Mesenchymal stem cell (in vitro differentiated cells and primary cell): Measurements from ENCODE around the gene POFUT2.

Experiments used
- DNase-seq: peaks from one replicate; pipeline ENCODE4 v3.0.0-alpha.2; 2013
- H2AFZ ChIP-seq: one replicate; pipeline ENCODE4 v1.6.1; 2013; ENCODE audit warnings: low read depth, mild to moderate bottlenecking, control low read depth, inconsistent platforms, low read length, moderate library complexity
- H2AK5ac ChIP-seq: 2 replicates; pipeline ENCODE4 v1.6.1; 2013; ENCODE audit warnings: low read length, moderate library complexity, mild to moderate bottlenecking, inconsistent platforms; ENCODE audit not compliant: severe bottlenecking
- H2BK120ac ChIP-seq: one replicate; pipeline ENCODE4 v1.6.1; 2013; ENCODE audit warnings: low read depth, mild to moderate bottlenecking, inconsistent platforms, low read length, moderate library complexity
- H2BK12ac ChIP-seq, 2 experiments: one replicate each; pipeline ENCODE4 v1.6.1; 2013; ENCODE audit warnings: inconsistent platforms in 2 of 2, low read length in 2 of 2, mild to moderate bottlenecking in 2 of 2, moderate library complexity in 2 of 2, control low read depth in 1 of 2
- H2BK15ac ChIP-seq: one replicate; pipeline ENCODE4 v1.6.1; 2013; ENCODE audit warnings: mild to moderate bottlenecking, low read depth, inconsistent platforms; ENCODE audit not compliant: poor library complexity, severe bottlenecking
- H2BK5ac ChIP-seq: 2 replicates; pipeline ENCODE4 v1.6.1; 2013; ENCODE audit warnings: low read depth, mild to moderate bottlenecking, low read length, control low read depth, inconsistent platforms; ENCODE audit not compliant: poor library complexity, severe bottlenecking
- H3K14ac ChIP-seq, 2 experiments: one replicate each; pipeline ENCODE4 v1.6.1; 2013; ENCODE audit warnings: inconsistent platforms in 2 of 2, low read length in 2 of 2, control low read depth in 1 of 2, mild to moderate bottlenecking in 1 of 2, moderate library complexity in 1 of 2
- H3K18ac ChIP-seq, 2 experiments: one replicate each; pipeline ENCODE4 v1.6.1; 2013; ENCODE audit warnings: inconsistent platforms in 2 of 2, low read length in 2 of 2, control low read depth in 1 of 2, low read depth in 1 of 2, mild to moderate bottlenecking in 1 of 2
- H3K23ac ChIP-seq, 2 experiments: one replicate each; pipeline ENCODE4 v1.6.1; 2013; ENCODE audit warnings: inconsistent platforms in 2 of 2, low read length in 2 of 2, mild to moderate bottlenecking in 2 of 2, moderate library complexity in 2 of 2, control low read depth in 1 of 2
- H3K27ac ChIP-seq: 2 replicates; pipeline ENCODE4 v1.5.1; 2013; ENCODE audit warnings: mild to moderate bottlenecking, moderate library complexity, low read length, control low read depth, inconsistent platforms; ENCODE audit not compliant: poor library complexity, severe bottlenecking
- H3K27me3 ChIP-seq, 2 experiments: 2 replicates each; pipeline versions ENCODE4 v1.6.1 to v1.7.0; 2013; ENCODE audit warnings: low read length in 2 of 2, mild to moderate bottlenecking in 2 of 2, moderate library complexity in 2 of 2, control low read depth in 1 of 2, inconsistent platforms in 1 of 2; ENCODE audit not compliant: control insufficient read depth in 1 of 2, insufficient read depth in 1 of 2
- H3K36me3 ChIP-seq, 2 experiments: 2 replicates each; pipeline versions ENCODE4 v1.6.1 to v1.7.0; 2013; ENCODE audit warnings: low read length in 2 of 2, control low read depth in 1 of 2, inconsistent platforms in 1 of 2, low read depth in 1 of 2, mild to moderate bottlenecking in 1 of 2; ENCODE audit not compliant: insufficient read depth in 2 of 2, control insufficient read depth in 1 of 2
- H3K4ac ChIP-seq, 2 experiments: one replicate each; pipeline ENCODE4 v1.6.1; 2013; ENCODE audit warnings: inconsistent platforms in 2 of 2, low read length in 2 of 2, mild to moderate bottlenecking in 2 of 2, moderate library complexity in 2 of 2, control low read depth in 1 of 2, low read depth in 1 of 2
- H3K4me1 ChIP-seq: 2 replicates; pipeline ENCODE4 v1.6.1; 2013; ENCODE audit warnings: low read depth, low read length, control low read depth; ENCODE audit not compliant: control insufficient read depth, insufficient read depth
- H3K4me2 ChIP-seq: 2 replicates; pipeline ENCODE4 v1.6.1; 2013; ENCODE audit warnings: low read length, mild to moderate bottlenecking, inconsistent platforms; ENCODE audit not compliant: poor library complexity, severe bottlenecking
- H3K4me3 ChIP-seq, 2 experiments: 2 replicates each; pipeline versions ENCODE4 v1.5.1 to v1.7.0; 2013; ENCODE audit warnings: low read length in 2 of 2, mild to moderate bottlenecking in 2 of 2, control low read depth in 1 of 2, low read depth in 1 of 2; ENCODE audit not compliant: insufficient read depth in 1 of 2
- H3K79me1 ChIP-seq: replicated peaks from 2 replicates; pipeline ENCODE4 v1.6.1; 2013; ENCODE audit warnings: mild to moderate bottlenecking, control low read depth, low read length, inconsistent platforms; ENCODE audit not compliant: poor library complexity, severe bottlenecking
- H3K9ac ChIP-seq: 2 replicates; pipeline ENCODE4 v1.7.0; 2013; ENCODE audit warnings: mild to moderate bottlenecking, low read length, moderate library complexity
- H3K9me3 ChIP-seq: 2 replicates; pipeline ENCODE4 v1.7.0; 2013; ENCODE audit warnings: mild to moderate bottlenecking, low read length; ENCODE audit not compliant: control insufficient read depth
- H4K8ac ChIP-seq: one replicate; pipeline ENCODE4 v1.6.1; 2013; ENCODE audit warnings: inconsistent platforms, mild to moderate bottlenecking, low read length, moderate library complexity
- H4K91ac ChIP-seq: one replicate; pipeline ENCODE4 v1.6.1; 2013; ENCODE audit warnings: mild to moderate bottlenecking, low read length, inconsistent platforms
- WGBS: methylation state at CpG from one replicate; pipeline ENCODE4 v1.1.7; 2013; ENCODE audit warnings: mixed read lengths; 5-methylcytosine and 5-hydroxymethylcytosine counted together

Gene POFUT2

DNA sequence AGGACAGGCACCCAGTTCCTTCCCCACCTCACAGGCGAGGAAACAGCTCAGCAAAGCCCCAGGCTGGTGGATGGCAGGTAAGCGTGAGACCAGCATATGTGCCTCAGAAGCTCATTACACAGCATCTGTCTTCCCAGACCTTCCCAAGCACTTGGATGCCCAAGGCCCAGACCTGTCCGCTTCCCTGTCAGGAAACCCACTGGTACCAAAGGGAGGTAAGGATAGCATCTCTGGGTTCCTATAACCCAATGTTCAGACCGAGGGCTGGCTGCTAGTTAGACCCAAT lies 3.3 kb downstream of the POFUT2 start:
- no peak overlapping the region for H3K23ac ChIP-seq
- no peak overlapping the region for H2BK15ac ChIP-seq
- no peaks in the 10 kb centered on the region for H3K9me3 ChIP-seq
- no peak overlapping the region for H2BK5ac ChIP-seq
- H3K4ac ChIP-seq: no peak overlapping the region
- WGBS: 96% methylated on average over 4 of the region's 4 CpGs
- peaks cover 67% of the 10 kb centered on the region in 2 experiments for H3K36me3 ChIP-seq
- H3K14ac ChIP-seq: no peak overlapping the region
- H3K9ac ChIP-seq: no peak overlapping the region
- no peak overlapping the region for H2AFZ ChIP-seq
- peaks cover 52% of the 10 kb centered on the region for H3K79me1 ChIP-seq
- H4K8ac ChIP-seq: no peak overlapping the region
- H3K4me2 ChIP-seq: no peak overlapping the region
- no peak overlapping the region for H4K91ac ChIP-seq
- no peak overlapping the region for H2BK12ac ChIP-seq
- H2AK5ac ChIP-seq: no peak overlapping the region
- H3K4me3 ChIP-seq: no peak overlapping the region
- no peaks in the 10 kb centered on the region for H3K27me3 ChIP-seq
- no peak for DNase-seq
- H3K4me1 ChIP-seq: peaks cover 11% of the 10 kb centered on the region
- no peak overlapping the region for H3K18ac ChIP-seq
- H2BK120ac ChIP-seq: no peak overlapping the region
- H3K27ac ChIP-seq: no peak overlapping the region

DNA sequence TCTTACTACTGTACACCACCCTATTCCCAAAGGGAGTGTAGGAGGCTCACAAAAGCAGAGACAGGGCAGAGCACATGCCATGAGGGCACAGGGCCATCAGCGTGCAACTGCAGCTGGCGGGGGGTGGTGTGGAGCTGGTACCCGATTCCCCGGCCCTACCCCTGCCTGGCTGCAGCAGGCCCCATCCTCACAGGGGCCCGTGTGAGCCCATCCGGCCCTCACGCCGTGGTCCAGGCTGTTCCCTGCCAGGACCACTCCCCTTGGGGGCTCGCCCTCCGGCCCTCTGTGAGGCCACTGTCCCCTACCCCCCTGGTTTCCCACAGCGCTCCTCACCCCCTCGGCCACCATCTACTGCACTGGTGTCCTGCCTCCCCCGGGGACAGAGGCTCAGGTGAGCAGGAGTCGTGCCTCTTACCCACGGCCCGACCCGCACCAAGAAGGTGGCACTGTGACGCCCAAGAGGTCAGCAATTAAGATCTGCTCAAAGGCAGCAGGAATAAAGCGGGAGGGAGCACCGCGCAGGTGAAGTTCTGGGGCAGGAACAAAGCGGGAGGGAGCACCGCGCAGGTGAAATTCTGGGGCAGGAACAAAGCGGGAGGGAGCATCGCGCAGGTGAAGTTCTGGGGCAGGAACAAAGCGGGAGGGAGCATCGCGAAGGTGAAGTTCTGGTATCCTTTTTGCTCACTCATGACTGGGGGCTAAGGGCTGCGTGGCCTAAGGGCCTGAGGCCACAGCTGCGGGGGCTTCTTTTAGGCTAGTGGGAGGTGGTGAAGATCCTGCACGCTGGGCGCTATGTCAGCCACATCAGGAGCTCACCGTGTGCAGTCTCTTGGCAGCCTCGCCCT lies 3.9 kb downstream of the POFUT2 start:
- Histone ChIP-seq H2BK120ac (no peak overlapping the region), H2BK12ac (no peak overlapping the region), H3K27me3 (no peaks in the 10 kb centered on the region), H2AFZ (no peak overlapping the region), H3K4me3 (no peak overlapping the region), H3K79me1 (peaks cover 52% of the 10 kb centered on the region), H3K4me2 (no peak overlapping the region), H3K9me3 (no peaks in the 10 kb centered on the region), H3K4ac (no peak overlapping the region), H3K18ac (no peak overlapping the region), H3K27ac (no peak overlapping the region), H2AK5ac (no peak overlapping the region), H3K9ac (no peak overlapping the region), H3K4me1 (peaks cover 10% of the 10 kb centered on the region), H3K23ac (no peak overlapping the region), H4K8ac (no peak overlapping the region), H4K91ac (no peak overlapping the region), H3K36me3 (peaks cover 67 to 68% of the 10 kb centered on the region in 2 experiments), H3K14ac (no peak overlapping the region), H2BK5ac (no peak overlapping the region), H2BK15ac (no peak overlapping the region)
- no peak for DNase-seq
- 97% methylated on average over 36 of the region's 36 CpGs for WGBS

DNA sequence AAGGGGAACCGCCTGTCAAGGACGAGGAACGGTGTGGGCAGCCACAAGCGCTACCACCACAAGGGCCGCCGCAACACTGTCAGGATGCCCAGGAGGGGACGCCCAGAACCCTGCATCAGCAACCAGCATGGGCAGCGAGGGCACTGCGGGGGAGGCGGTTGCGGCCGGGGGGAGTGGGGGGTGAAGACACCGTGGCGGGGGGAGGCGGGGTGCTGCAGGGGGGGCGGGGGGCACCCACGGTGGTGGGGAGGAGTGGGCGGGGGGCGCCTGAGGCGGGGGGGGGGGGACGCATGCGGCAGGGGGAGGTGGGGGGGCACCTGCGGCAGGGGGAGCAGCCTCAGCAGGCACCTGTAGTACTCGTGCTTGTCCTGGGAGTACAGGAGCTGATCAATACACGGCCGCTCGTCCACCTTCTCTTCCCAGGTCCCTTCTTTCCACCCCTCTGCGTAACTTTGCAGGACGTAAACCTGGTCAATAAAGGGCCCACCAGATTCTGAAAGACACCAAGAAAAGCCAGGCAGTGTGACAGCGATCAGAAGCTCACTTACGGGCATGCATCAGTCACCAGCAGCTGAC lies 4.6 kb downstream of the POFUT2 start:
- Histone ChIP-seq H2AK5ac (no peak overlapping the region), H3K9ac (no peak overlapping the region), H4K91ac (no peak overlapping the region), H2AFZ (no peak overlapping the region), H3K27ac (no peak overlapping the region), H4K8ac (no peak overlapping the region), H3K23ac (no peak overlapping the region), H3K14ac (no peak overlapping the region), H3K4me3 (no peak overlapping the region), H3K4me1 (peaks cover 6% of the 10 kb centered on the region), H2BK120ac (no peak overlapping the region), H3K36me3 (peaks cover 75% of the 10 kb centered on the region in 2 experiments), H3K4ac (no peak overlapping the region), H3K27me3 (no peaks in the 10 kb centered on the region), H2BK5ac (no peak overlapping the region), H3K9me3 (no peaks in the 10 kb centered on the region), H2BK12ac (no peak overlapping the region), H3K79me1 (peaks cover 54% of the 10 kb centered on the region), H3K4me2 (no peak overlapping the region), H3K18ac (no peak overlapping the region), H2BK15ac (no peak overlapping the region)
- 96% methylated on average over 14 of the region's 31 CpGs for WGBS
- no peak for DNase-seq

DNA sequence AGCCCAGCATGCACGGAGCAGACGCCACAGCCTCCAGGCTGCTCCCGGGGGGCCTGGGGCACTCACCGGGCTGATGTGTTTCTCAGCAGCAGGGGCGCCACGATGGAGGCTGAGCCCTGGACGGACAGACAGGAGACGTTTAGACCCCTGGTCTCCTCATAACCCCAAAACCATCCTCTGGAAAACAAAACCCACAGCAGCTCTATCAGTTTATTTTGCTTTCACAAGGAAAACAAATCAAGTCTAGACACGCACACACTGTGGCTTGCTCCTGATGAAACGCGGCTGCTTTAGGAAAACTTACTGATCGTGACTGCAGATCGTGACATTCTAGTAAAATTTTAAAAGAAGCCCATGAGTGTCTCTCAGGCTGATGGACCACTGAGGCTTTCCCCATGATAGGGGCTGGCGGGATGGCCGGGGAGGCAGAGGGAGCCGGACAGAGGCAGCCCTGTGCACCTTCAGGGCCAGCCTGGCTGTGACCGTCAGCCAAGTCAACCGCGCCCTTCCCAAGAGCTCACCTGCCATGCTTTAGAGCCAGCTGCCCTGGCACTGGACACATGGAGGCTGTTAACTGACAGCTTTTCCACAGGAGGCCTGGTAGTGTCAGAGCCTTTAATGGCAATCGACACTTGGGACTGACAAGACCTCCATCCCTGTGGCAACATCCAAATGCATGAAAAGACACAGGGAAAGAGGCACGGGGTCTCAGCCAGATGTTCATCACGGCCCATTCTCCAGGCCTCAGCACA lies 5.2 kb downstream of the POFUT2 start:
- DNase-seq: no peak
- Histone ChIP-seq H3K4me1 (peaks cover 6% of the 10 kb centered on the region), H3K36me3 (peaks cover 81 to 82% of the 10 kb centered on the region in 2 experiments), H2AFZ (no peak overlapping the region), H2AK5ac (no peak overlapping the region), H3K4me3 (no peak overlapping the region), H4K91ac (no peak overlapping the region), H3K9ac (no peak overlapping the region), H4K8ac (no peak overlapping the region), H2BK120ac (no peak overlapping the region), H2BK15ac (no peak overlapping the region), H2BK12ac (no peak overlapping the region), H3K9me3 (no peaks in the 10 kb centered on the region), H3K4me2 (no peak overlapping the region), H3K79me1 (peaks cover 57% of the 10 kb centered on the region), H2BK5ac (no peak overlapping the region), H3K27ac (no peak overlapping the region), H3K23ac (no peak overlapping the region), H3K18ac (no peak overlapping the region), H3K14ac (no peak overlapping the region), H3K27me3 (no peaks in the 10 kb centered on the region), H3K4ac (no peak overlapping the region)
- WGBS: 97% methylated on average over 22 of the region's 22 CpGs
